Liver (tissue), 3 donors: Measurements from ENCODE around the gene VPS4B.

Source experiments
- CTCF ChIP-seq: fragments of 150-350 bp; IDR thresholded peaks from 2 replicates; pipeline ENCODE4 v1.5.1; 2017; ENCODE audit warnings: improper control_type of control experiment, low read depth, low read length; ENCODE audit not compliant: missing input control
- FOXA1 ChIP-seq: IDR thresholded peaks from 2 replicates; pipeline ENCODE4 v1.6.1; 2016; ENCODE audit warnings: antibody characterized with exemption
- HNF4G ChIP-seq: IDR thresholded peaks from 2 replicates; pipeline ENCODE4 v1.6.1; 2016; ENCODE audit warnings: antibody characterized with exemption
- MAX ChIP-seq: IDR thresholded peaks from 2 replicates; pipeline ENCODE4 v1.6.1; 2016; ENCODE audit warnings: antibody characterized with exemption
- NR2F2 ChIP-seq: IDR thresholded peaks from 2 replicates; pipeline ENCODE4 v1.6.1; 2016; ENCODE audit warnings: antibody characterized with exemption
- REST ChIP-seq: IDR thresholded peaks from 2 replicates; pipeline ENCODE4 v1.6.1; 2016; ENCODE audit warnings: antibody characterized with exemption, mild to moderate bottlenecking
- SP1 ChIP-seq: IDR thresholded peaks from 2 replicates; pipeline ENCODE4 v1.6.1; 2018; ENCODE audit warnings: antibody characterized with exemption, mild to moderate bottlenecking
- YY1 ChIP-seq: IDR thresholded peaks from 2 replicates; pipeline ENCODE4 v1.6.1; 2016; ENCODE audit warnings: antibody characterized with exemption, mild to moderate bottlenecking
- donor health status: healthy.
- donor health status: healthy.

GRCh38 chr18:63394954-63395353 lies 27.3 kb downstream of the VPS4B start:
- TF ChIP-seq REST (no peak), NR2F2 (no peak), CTCF (no peak), SP1 (no peak), MAX (no peak), YY1 (no peak), FOXA1 (no peak), HNF4G (no peak)
